LHCN-M2 (cell line): ENCODE measurements around the gene DNAJB12. TPM values are rescaled to one million over a fixed set of nuclear protein-coding genes. Genes with fewer than 3 reads are reported as not detected.
"Not testable (repeated sequence)": the region's sequence is repeated elsewhere in the genome, so short reads cannot be mapped to it uniquely, and the experiment has no call there.

Experiments used
- DNase-seq: peaks from one replicate; pipeline ENCODE4 v3.0.0-alpha.2; 2012; ENCODE audit warnings: low read depth
- polyA plus RNA-seq: library from polyadenylated mRNA; unstranded; fragments of >200 nt; gene quantifications from one replicate; pipeline ENCODE4 v1.2.1, GENCODE V29; 2012; ENCODE audit warnings: missing spikeins
- total RNA-seq: library from RNA; depleted of rRNA; stranded (reverse); fragments of >200 nt; gene quantifications from 2 replicates; pipeline ENCODE4 v1.2.3, GENCODE V29; 2014; rRNA removed

Gene DNAJB12
- total RNA-seq, result 74.8 and 87.5 TPM in 2 replicates
- 51.5 TPM for polyA plus RNA-seq

DNA sequence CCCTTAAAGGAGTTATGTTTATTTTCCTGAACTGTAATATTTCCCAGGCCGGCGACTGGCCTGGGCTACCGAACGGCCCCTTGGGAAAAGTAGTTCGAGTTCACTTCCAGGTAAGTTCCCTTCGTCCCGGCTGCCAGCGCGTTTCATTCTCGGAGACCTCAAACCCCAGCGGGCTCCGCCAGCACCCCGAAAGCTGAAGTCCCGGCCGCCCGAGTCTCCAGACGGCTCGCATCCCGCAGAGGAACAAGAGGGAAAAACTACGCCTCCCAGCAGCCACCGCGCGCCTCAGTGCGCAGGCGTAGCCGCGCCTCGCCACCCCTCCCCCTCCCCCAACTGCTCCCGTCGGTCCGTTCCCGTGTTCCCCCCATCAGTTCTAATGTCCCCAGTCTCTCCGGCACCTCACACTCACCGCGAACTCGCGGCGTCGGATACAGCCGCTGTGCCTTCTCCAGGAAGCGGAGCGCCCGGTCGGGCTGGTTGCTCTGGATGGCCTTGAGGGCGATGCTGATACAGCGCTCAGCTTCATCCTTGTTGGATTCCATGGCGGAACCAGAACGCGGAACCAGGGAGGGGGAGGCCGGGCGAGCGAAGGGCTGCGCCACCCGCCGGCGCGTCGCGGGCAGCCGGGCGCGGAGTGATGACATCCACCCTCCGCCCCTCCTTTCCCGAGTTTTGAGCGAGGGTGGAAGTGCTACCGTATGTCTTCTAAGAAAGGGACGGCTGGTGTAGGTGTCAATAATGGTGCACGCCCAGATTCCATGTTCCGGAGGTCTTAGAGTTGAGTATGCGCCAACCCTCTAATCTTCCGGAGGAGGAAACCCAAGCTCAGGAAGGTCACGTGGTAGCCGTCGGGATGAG is at the start of gene DNAJB12:
Gene DNAJB12 (minus strand): TSS at position 564 of the 858 bp plus-strand sequence. CDS start 22 bp downstream, at position 542.
- DNase-seq, result peak; percentile 96

GRCh38 chr10:72395581-72395980 is 40.9 kb upstream of the DNAJB12 start:
- not testable (repeated sequence) for DNase-seq

- no peak for DNase-seq
Measured at GRCh38 chr10:72392571-72392970, 37.9 kb upstream of the DNAJB12 start.

GRCh38 chr10:72390764-72391163 is 36.0 kb upstream of the DNAJB12 start:
- DNase-seq, result no peak

DNA sequence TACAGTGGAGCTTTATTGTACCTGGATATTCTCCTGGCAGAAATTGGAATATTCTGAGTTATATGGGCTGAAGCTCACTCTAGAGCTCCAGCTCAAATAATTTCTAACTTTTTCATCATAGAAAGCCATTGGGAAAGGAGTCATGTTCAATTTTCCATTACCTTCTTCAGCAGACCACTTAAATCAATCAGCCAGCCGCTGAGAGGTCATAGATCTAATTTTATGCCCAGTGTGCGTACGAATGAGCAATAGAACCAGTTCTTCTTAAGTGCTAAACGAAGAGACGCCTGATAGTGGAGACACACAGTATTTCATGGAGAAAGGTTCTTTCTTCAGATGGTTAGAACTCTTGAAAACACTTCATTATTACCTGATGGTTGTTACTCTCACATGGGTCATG is 35.0 kb upstream of the DNAJB12 start:
- no peak for DNase-seq

DNA sequence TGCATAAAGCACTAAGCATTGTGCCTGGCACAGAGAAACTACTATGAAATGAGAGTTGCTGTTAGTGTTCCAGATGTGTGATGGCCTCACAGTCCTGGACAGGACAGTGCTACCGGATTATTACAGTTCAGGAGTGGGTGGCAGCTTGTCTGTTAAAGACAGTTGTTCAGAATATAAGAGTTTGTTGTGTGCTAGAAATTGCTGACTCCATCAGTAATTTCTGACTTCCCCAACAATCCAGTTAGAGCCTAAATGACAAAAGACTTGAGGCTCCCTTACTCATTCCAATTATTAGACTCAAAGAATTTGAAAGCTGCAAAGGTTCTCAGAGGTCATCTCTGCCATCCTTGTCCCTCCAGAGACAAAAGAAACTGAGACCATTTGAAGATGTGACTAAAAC is 34.3 kb upstream of the DNAJB12 start:
- DNase-seq, result no peak

DNA sequence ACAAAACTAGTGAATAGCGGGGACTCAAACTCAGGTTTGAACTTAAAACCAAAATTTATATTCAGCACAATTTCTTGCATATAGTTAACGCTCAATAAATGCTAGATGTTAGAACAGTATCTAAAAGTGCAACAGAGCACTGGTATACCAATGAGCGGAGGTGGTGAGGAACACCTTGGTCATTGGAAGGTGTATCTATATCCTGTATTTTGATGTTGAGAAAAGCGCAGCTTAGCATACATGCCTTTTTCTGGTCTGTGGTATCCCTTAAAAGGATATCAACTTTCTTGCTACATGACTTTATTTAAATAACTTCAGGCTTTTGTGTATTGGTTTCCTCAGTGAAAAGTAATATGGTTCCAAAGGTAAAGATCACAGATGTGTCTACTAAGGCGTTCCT is 33.3 kb upstream of the DNAJB12 start:
- no peak for DNase-seq

DNA sequence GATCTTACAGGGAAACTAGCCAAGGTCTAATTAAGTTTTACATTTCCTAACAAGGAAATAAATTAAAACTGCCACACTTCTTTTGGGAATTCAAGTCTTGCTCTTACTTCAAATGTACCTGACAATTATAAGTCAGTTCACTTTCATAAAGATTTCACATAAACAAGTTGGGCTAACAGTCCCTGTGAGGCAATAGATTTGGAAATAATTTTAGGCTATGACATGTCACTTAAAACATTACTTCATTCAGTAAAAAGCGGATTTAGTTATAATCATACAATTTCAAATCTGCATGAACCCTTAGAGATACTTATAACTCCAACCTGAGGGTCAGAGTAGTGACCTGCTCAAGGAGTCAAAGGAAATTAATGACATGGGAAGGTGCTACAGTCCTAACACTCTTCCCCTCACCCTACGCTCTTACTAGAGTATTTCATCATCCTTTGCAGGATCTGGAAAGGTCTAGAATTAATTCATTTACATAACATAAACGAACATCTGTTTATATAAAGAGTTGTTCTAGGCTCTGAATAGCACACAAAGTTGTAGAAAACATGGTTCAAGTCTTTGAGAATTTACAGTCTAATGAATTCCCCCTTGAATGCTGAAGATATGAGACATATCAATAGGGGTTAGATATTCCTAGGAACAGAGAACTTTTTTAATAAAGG is 32.3 kb upstream of the DNAJB12 start:
- DNase-seq, result no peak

DNA sequence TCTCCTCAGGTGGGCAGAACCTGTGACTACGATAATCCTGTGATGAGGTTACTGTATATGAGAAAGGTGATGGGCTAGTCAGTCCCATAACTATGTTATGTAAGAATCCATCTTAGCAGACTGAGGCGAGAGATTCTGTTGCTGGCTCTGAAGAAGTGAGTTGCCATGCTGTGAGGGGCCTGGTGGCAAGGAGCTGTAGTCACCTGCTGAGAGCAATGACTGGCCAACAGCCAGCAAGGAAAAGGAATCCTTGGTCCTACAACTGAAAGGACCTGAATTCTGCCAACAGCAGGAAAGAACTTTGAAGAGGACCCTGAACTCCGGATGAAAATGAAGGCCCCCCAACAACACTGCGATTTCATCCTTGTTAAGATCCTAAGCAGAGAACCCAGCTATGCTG is 31.0 kb upstream of the DNAJB12 start:
- DNase-seq, result no peak

GRCh38 chr10:72384982-72385381 is 30.3 kb upstream of the DNAJB12 start:
- DNase-seq, result not testable (repeated sequence)

GRCh38 chr10:72379776-72380175 is 25.1 kb upstream of the DNAJB12 start:
- DNase-seq, result peak; percentile 85

GRCh38 chr10:72379062-72379461 is 24.3 kb upstream of the DNAJB12 start:
- DNase-seq, result peak; percentile 64

DNA sequence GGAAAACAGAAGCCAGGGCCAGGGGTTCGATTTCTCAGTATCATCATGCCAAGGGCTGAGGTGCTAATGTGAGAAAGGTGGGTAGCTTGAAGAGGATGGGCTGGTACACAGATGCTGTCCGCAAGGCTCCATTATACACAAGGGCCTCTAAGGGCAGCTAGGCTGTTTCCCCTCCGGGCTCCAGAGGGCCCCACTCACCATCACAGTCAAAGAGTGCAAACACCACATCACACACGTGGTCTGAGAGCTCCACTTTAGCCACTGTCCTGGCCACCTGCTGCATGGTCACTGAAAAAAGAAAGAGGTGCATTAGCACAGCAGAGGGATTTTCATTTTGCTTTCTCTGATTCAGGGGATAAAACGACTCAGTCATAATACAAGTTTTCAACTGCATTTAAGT is 20.9 kb upstream of the DNAJB12 start:
- peak; percentile 38 for DNase-seq

DNA sequence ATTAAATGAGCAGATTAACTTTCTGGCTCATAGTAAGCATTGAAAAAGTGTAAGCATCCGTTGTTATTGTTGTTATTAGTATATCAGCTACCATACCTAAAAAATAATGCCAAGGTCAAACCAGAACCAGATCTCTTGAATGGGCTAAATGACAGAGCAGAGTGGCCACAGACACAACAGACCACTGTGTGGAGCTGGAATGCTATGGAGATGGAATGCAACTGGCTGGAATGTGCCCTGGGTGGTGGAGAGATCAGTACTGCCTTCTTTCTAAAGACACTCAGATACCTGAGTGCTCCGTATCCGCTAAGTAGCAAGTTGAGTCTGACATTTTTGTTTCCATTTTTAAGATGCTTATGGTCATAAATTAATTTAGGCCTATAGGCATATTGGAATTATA is 20.5 kb upstream of the DNAJB12 start:
- no peak for DNase-seq

GRCh38 chr10:72370201-72370722 is 15.5 kb upstream of the DNAJB12 start:
- DNase-seq, result no peak

DNA sequence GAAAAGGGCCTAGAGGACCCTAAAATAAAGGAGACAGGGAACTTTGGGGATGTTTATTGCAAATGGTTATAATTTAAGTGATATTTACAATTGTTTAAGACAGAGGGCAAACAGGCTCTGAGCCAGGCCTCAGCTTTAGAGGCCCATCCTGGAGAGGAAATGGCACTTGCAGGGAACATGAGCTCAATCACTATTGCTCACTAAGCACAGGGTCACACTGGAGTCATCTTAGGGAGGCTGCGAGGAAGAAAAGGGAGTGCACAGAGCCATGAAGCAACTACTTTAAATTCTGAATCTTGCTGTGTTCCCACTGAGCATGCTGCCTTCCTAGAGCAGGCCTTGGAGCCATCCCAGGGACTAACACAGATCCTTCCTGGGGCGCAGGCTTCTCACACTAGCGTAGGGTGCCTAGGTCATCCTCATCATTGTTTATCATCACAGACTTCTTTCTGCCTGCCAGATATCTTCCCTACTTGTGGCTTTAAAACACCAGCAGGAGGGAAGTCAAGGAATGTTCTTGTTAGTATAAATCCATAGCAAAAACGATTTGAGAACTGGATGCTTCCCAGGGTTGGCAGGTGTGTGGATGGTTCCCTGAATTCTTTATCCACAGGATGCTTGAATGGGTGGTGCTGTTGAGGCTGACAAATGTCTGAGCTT is 12.7 kb upstream of the DNAJB12 start:
- DNase-seq, result no peak

- DNase-seq, result no peak
Measured at GRCh38 chr10:72365106-72365895, 10.6 kb upstream of the DNAJB12 start.

DNA sequence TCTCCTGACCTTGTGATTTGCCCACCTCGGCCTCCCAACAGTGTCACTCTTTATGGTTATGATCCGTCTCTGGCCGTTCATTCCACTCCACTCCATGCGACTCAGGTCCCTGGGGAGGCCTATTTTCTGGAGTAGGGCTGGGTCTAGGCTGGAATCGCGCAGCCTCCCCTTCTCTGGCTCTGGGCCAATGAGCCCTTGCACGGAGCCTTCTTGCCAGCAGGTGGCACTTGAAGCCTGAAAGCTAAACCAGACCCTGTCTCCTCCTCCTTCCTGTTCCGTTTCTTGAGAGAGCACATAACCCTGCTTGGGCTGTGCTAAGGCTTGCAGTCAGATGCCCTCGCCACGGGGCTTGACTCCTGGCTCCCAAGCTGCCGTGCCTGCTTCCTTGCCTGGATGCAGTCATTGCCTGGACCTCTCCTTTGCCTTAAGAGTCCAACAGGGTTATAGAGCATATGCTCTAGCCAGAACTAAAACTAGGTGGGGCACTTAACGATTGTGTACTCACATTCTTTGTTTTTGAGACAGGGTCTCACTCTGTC is 9.6 kb upstream of the DNAJB12 start:
- DNase-seq, result peak; percentile 95

- DNase-seq, result no peak
Measured at GRCh38 chr10:72356987-72357386, 2.3 kb upstream of the DNAJB12 start.

- DNase-seq, result no peak
Measured at GRCh38 chr10:72356115-72356514, 1.4 kb upstream of the DNAJB12 start.

- no peak for DNase-seq
Measured at GRCh38 chr10:72355214-72355555, 466 bp upstream of the DNAJB12 start.
